Ovary (tissue), 3 donors: ENCODE data around the gene SPECC1.

Experiments used
- POLR2A ChIP-seq: fragments of 450-650 bp; IDR thresholded peaks from one replicate; pipeline ENCODE4 v1.6.1; 2017; ENCODE audit warnings: antibody characterized with exemption, mild to moderate bottlenecking, moderate library complexity
- TF ChIP-seq, protein P1 (sequence below), 3 donors: fragments of 450-650 bp in 2 of 3; fragments of 200-600 bp in 1 of 3; IDR thresholded peaks; one replicate each; pipeline versions ENCODE4 v1.5.1 to v1.8.0; 2016 to 2022; ENCODE audit warnings: antibody characterized with exemption in 3 of 3, mild to moderate bottlenecking in 1 of 3
- donor health status: DM: no; HTN: no; CAD: no.

DNA sequence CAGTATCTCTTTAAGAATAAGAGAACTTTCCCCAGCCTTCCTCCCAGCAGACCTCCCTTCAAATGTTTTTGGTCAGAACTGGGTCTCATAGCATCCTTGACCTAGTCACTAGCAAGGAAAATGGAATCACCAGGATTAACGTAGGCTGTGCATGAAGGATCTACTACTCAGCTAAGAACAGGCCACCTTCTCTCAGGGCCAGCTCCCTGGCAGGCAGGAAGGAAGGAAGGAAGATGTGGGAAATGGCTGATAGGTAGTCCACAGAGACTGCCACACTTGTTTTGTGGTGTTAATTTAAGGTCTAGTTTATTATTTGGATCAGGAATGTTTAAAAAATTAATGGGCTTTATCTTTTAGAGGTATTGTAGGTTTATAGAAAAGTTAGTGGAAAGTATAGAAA, 136.4 kb downstream of the SPECC1 start:
- TF ChIP-seq, protein P1, sequence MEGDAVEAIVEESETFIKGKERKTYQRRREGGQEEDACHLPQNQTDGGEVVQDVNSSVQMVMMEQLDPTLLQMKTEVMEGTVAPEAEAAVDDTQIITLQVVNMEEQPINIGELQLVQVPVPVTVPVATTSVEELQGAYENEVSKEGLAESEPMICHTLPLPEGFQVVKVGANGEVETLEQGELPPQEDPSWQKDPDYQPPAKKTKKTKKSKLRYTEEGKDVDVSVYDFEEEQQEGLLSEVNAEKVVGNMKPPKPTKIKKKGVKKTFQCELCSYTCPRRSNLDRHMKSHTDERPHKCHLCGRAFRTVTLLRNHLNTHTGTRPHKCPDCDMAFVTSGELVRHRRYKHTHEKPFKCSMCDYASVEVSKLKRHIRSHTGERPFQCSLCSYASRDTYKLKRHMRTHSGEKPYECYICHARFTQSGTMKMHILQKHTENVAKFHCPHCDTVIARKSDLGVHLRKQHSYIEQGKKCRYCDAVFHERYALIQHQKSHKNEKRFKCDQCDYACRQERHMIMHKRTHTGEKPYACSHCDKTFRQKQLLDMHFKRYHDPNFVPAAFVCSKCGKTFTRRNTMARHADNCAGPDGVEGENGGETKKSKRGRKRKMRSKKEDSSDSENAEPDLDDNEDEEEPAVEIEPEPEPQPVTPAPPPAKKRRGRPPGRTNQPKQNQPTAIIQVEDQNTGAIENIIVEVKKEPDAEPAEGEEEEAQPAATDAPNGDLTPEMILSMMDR (IDR thresholded peaks at IDR 0.05): no peak
- no peak for TF ChIP-seq POLR2A
